ENCODE results near the gene CNBD2. TPM values are rescaled to one million over a fixed set of nuclear protein-coding genes. Genes with fewer than 3 reads are reported as not detected.

The CNBD2 gene
- 1.5 and 1.8 TPM in 2 replicates for total RNA-seq

DNA sequence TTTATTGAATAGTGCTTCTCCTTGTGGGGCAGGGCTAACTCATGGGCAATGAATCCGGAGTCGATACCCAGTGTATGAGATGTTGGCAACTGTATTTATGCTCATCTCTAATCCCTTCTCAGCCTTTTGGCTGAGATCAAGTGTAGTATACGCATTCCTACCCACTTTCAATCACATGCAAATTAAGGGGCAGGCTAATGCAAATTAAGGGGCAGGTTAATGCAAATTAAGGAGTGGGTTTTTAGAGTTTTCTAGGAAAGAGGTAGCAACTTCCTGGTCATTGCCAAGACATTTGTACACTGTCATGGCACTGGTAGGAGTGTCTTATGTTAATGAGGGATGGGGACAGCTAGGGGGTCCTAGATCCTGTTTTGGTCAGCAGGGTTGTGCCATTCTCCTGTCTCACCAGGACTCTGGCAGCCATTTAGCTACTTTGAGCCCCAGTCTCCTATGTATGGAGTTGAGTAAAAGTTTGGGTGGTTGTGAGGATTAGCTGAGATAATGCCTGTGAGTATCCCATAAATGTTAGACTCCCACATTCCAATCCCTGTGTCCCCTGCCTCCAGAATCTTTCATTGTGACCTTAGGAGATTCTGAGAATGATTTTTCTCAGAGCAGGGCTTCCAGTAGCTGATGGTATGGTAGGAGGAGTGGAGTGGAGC is at the start of gene CNBD2:
TSS of gene CNBD2 (plus strand) at position 612 of the 662 bp plus-strand sequence. CDS start 173 bp downstream, outside the sequence.
- Histone ChIP-seq H3K4me3 (ENCODE audit: low read depth, low read length) (no peak within 1 kb of the TSS), H3K36me3 (ENCODE audit: control insufficient read depth, insufficient read depth, low read length) (no peaks in the 10 kb centered on the region), H3K27me3 (ENCODE audit: control insufficient read depth, insufficient read depth, low read length) (no peaks in the 10 kb centered on the region)
- FAIRE-seq: no peak
- DNase-seq (ENCODE audit: low read depth): no peak
- TF ChIP-seq CTCF (IDR thresholded peaks at IDR 0.05; ENCODE audit: insufficient read depth, low read length, severe bottlenecking): no peak

DNA sequence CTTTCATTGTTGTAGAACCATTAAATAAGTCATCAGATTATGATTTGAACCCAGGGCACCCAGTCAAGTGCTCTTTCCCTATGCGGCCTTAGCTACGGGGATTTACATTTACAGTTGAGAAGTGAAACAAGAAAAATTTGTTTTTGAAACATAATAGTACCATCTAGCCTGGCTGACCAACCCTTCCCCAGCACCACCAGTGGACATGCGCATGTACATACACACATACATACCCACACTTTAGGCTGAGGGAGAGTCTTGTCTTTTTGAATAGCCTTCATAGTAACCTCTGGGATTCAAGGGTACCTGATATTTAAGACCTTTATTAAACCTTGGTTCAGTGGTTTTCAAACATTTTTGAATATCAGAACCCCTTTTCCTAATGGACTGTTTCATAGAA is 47.9 kb upstream of the CNBD2 start:
- Histone ChIP-seq H3K27me3 (ENCODE audit: control insufficient read depth, insufficient read depth, low read length) (no peaks in the 10 kb centered on the region), H3K36me3 (ENCODE audit: control insufficient read depth, insufficient read depth, low read length) (peaks cover 3% of the 10 kb centered on the region), H3K4me3 (ENCODE audit: low read depth, low read length) (no peak overlapping the region)
- FAIRE-seq: no peak
- no peak for DNase-seq (ENCODE audit: low read depth)
- no peak for TF ChIP-seq CTCF (IDR thresholded peaks at IDR 0.05; ENCODE audit: insufficient read depth, low read length, severe bottlenecking)

DNA sequence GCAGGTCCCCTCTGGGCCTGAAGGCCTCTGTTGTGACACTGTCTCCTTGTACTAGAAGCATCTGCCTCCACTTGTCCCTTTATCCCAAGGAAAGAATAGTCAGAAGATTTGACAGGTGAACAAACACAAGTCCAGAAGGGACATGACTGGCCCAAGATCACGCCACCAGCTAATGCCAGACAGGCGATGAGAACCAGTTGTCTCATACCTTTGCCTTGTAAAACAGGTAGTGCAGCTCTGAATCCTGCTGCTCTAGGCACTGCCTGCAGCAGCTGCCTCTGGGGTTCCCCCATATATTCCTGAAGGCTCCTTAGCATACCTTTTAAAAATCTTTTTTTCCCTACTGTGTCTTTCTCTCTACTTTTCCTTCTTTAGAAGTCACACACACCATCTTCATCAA is 39.1 kb upstream of the CNBD2 start:
- Histone ChIP-seq H3K4me3 (ENCODE audit: low read depth, low read length) (no peak overlapping the region), H3K27me3 (ENCODE audit: control insufficient read depth, insufficient read depth, low read length) (no peaks in the 10 kb centered on the region), H3K36me3 (ENCODE audit: control insufficient read depth, insufficient read depth, low read length) (peaks cover 11% of the 10 kb centered on the region)
- FAIRE-seq: no peak
- TF ChIP-seq CTCF (IDR thresholded peaks at IDR 0.05; ENCODE audit: insufficient read depth, low read length, severe bottlenecking): no peak
- no peak for DNase-seq (ENCODE audit: low read depth)

DNA sequence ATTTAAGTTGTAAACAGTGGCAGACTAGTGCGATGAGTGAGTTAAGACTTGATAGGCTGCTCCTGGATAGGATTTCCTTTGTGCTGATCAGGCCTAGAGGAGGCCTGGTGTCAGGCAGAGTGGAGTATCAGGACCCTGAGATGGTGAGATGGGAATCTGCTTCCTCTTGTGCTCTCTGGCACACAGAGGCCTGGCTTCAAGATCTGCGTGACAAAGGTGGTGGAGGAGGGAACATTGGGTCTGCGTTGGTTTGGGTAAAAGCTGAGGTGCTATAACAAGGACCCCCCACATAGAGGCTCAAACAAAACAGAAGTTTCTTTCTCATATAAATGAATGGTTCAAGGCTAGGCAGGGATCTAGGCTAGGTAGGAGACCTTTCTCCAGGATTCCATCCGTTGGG is 34.3 kb upstream of the CNBD2 start:
- TF ChIP-seq CTCF (IDR thresholded peaks at IDR 0.05; ENCODE audit: insufficient read depth, low read length, severe bottlenecking): no peak
- H3K4me3 ChIP-seq (ENCODE audit: low read depth, low read length): no peak overlapping the region
- no peak for FAIRE-seq
- no peaks in the 10 kb centered on the region for H3K27me3 ChIP-seq (ENCODE audit: control insufficient read depth, insufficient read depth, low read length)
- H3K36me3 ChIP-seq (ENCODE audit: control insufficient read depth, insufficient read depth, low read length): peaks cover 4% of the 10 kb centered on the region
- DNase-seq (ENCODE audit: low read depth): no peak

GRCh38 chr20:35939264-35939663 is 29.1 kb upstream of the CNBD2 start:
- peaks cover 2% of the 10 kb centered on the region for H3K36me3 ChIP-seq (ENCODE audit: control insufficient read depth, insufficient read depth, low read length)
- FAIRE-seq: no peak
- no peak overlapping the region for H3K4me3 ChIP-seq (ENCODE audit: low read depth, low read length)
- no peak for DNase-seq (ENCODE audit: low read depth)
- TF ChIP-seq CTCF (IDR thresholded peaks at IDR 0.05; ENCODE audit: insufficient read depth, low read length, severe bottlenecking): no peak
- no peaks in the 10 kb centered on the region for H3K27me3 ChIP-seq (ENCODE audit: control insufficient read depth, insufficient read depth, low read length)

DNA sequence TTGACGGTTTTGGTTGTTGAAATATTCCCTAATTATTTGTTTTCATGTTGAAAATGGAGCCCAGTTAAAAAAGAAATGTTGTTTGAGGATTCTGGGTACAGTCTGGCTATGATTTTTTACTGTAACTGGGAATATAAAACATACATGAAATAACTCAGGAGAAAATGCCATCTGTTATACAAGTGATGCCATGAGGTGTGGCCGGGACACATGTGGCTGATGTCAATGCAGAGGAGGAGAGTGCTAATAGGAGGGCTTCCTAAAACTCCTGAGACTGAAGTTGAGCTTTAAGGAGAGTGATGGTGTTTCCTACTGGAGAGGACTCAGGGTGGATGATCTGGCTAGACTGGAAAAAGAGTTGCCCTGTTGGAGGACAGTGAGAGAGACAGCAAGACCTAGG is 26.8 kb upstream of the CNBD2 start:
- no peaks in the 10 kb centered on the region for H3K27me3 ChIP-seq (ENCODE audit: control insufficient read depth, insufficient read depth, low read length)
- FAIRE-seq: no peak
- no peak overlapping the region for H3K4me3 ChIP-seq (ENCODE audit: low read depth, low read length)
- DNase-seq (ENCODE audit: low read depth): no peak
- TF ChIP-seq CTCF (IDR thresholded peaks at IDR 0.05; ENCODE audit: insufficient read depth, low read length, severe bottlenecking): no peak
- peaks cover 2% of the 10 kb centered on the region for H3K36me3 ChIP-seq (ENCODE audit: control insufficient read depth, insufficient read depth, low read length)

All from bronchial epithelial cell (primary cell).